H9 (cell line): Measurements from ENCODE around the gene SEPTIN5. TPM values are rescaled to one million over a fixed set of nuclear protein-coding genes. Genes with fewer than 3 reads are reported as not detected.

Experiments
- DNase-seq: peaks from one replicate; pipeline ENCODE4 v3.0.0-alpha.2; 2017
- H2AFZ ChIP-seq: one replicate; pipeline ENCODE4 v1.6.1; 2013; ENCODE audit warnings: mild to moderate bottlenecking, low read length, control low read depth, moderate library complexity
- H2AK5ac ChIP-seq: 2 replicates; pipeline ENCODE4 v1.6.1; 2013; ENCODE audit warnings: low read length, control low read depth, mixed read lengths; ENCODE audit not compliant: insufficient read length
- H2BK120ac ChIP-seq: one replicate; pipeline ENCODE4 v1.6.1; 2013; ENCODE audit warnings: low read depth, mild to moderate bottlenecking, low read length, control low read depth, inconsistent platforms; ENCODE audit not compliant: poor library complexity, severe bottlenecking
- H2BK12ac ChIP-seq: 2 replicates; pipeline ENCODE4 v1.6.1; 2013; ENCODE audit warnings: low read length, control low read depth, mixed read lengths, low read depth; ENCODE audit not compliant: insufficient read length
- H2BK15ac ChIP-seq: 2 replicates; pipeline ENCODE4 v1.6.1; 2013; ENCODE audit warnings: low read depth, low read length, control low read depth
- H2BK20ac ChIP-seq: one replicate; pipeline ENCODE4 v1.6.1; 2013; ENCODE audit warnings: low read depth, mild to moderate bottlenecking, low read length, control low read depth, inconsistent platforms; ENCODE audit not compliant: poor library complexity, severe bottlenecking
- H2BK5ac ChIP-seq: 2 replicates; pipeline ENCODE4 v1.6.1; 2013; ENCODE audit warnings: low read length, control low read depth, mixed read lengths; ENCODE audit not compliant: insufficient read length
- H3K14ac ChIP-seq: 2 replicates; pipeline ENCODE4 v1.6.1; 2013; ENCODE audit warnings: low read length, control low read depth; ENCODE audit not compliant: insufficient read depth
- H3K18ac ChIP-seq: 2 replicates; pipeline ENCODE4 v1.6.1; 2013; ENCODE audit warnings: low read depth, mild to moderate bottlenecking, mixed read lengths, low read length, control low read depth; ENCODE audit not compliant: insufficient read length
- H3K23ac ChIP-seq: 2 replicates; pipeline ENCODE4 v1.6.1; 2013; ENCODE audit warnings: low read length, control low read depth, mixed read lengths, low read depth; ENCODE audit not compliant: insufficient read length
- H3K23me2 ChIP-seq: 2 replicates; pipeline ENCODE4 v1.6.1; 2013; ENCODE audit warnings: low read depth, mild to moderate bottlenecking, mixed read lengths, low read length, control low read depth; ENCODE audit not compliant: insufficient read length, poor library complexity, severe bottlenecking
- H3K27ac ChIP-seq: 2 replicates; pipeline ENCODE4 v1.5.1; 2013; ENCODE audit warnings: low read length, control low read depth, mixed read lengths, low read depth; ENCODE audit not compliant: insufficient read length
- H3K27me3 ChIP-seq: 2 replicates; pipeline ENCODE4 v1.6.1; 2013; ENCODE audit warnings: low read length, control low read depth, inconsistent platforms; ENCODE audit not compliant: insufficient read depth
- H3K4ac ChIP-seq: 2 replicates; pipeline ENCODE4 v1.6.1; 2013; ENCODE audit warnings: low read depth, mild to moderate bottlenecking, control low read depth, inconsistent platforms, low read length, moderate library complexity
- H3K4me1 ChIP-seq: 2 replicates; pipeline ENCODE4 v1.6.1; 2013; ENCODE audit warnings: low read length, control low read depth, inconsistent platforms; ENCODE audit not compliant: insufficient read depth
- H3K4me2 ChIP-seq: 2 replicates; pipeline ENCODE4 v1.6.1; 2013; ENCODE audit warnings: low read length, control low read depth, mixed read lengths; ENCODE audit not compliant: insufficient read length, insufficient read depth
- H3K56ac ChIP-seq: 2 replicates; pipeline ENCODE4 v1.6.1; 2013; ENCODE audit warnings: low read depth, mild to moderate bottlenecking, mixed read lengths, low read length, control low read depth; ENCODE audit not compliant: insufficient read length
- H3K79me1 ChIP-seq: 2 replicates; pipeline ENCODE4 v1.6.1; 2013; ENCODE audit warnings: low read depth, mild to moderate bottlenecking, moderate library complexity, low read length, control low read depth, inconsistent platforms; ENCODE audit not compliant: insufficient read depth, poor library complexity, severe bottlenecking
- H3K79me2 ChIP-seq: 2 replicates; pipeline ENCODE4 v1.6.1; 2013; ENCODE audit warnings: low read length, control low read depth, inconsistent platforms; ENCODE audit not compliant: insufficient read depth
- H3K9ac ChIP-seq: 2 replicates; pipeline ENCODE4 v1.6.1; 2013; ENCODE audit warnings: low read length, control low read depth, mixed read lengths; ENCODE audit not compliant: insufficient read length; ENCODE audit errors: extremely low read depth
- H3K9me3 ChIP-seq: one replicate; pipeline ENCODE4 v1.6.1; 2013; ENCODE audit warnings: low read depth, low read length, inconsistent platforms; ENCODE audit not compliant: control insufficient read depth
- H3T11ph ChIP-seq: one replicate; pipeline ENCODE4 v1.6.1; 2013; ENCODE audit warnings: mild to moderate bottlenecking, low read length, control low read depth, inconsistent platforms
- H4K20me1 ChIP-seq: one replicate; pipeline ENCODE4 v1.6.1; 2013; ENCODE audit not compliant: control insufficient read depth, insufficient read length, insufficient read depth
- H4K5ac ChIP-seq: 2 replicates; pipeline ENCODE4 v1.6.1; 2013; ENCODE audit warnings: low read depth, mild to moderate bottlenecking, mixed read lengths, low read length, control low read depth; ENCODE audit not compliant: insufficient read length
- H4K8ac ChIP-seq: replicated peaks from 2 replicates; pipeline ENCODE4 v1.6.1; 2013; ENCODE audit warnings: low read length, control low read depth, mixed read lengths, low read depth; ENCODE audit not compliant: insufficient read length
- H4K91ac ChIP-seq: 2 replicates; pipeline ENCODE4 v1.6.1; 2013; ENCODE audit warnings: low read depth, mild to moderate bottlenecking, moderate library complexity, mixed read lengths, low read length, control low read depth; ENCODE audit not compliant: insufficient read length
- H3K27ac Mint-ChIP-seq, 3 experiments: 2 replicates in 2 of 3; 3 replicates in 1 of 3; pipeline ENCODE4 v1.8.0; 2020 to 2021; ENCODE audit warnings: mixed read lengths in 3 of 3, mild to moderate bottlenecking in 1 of 3, moderate library complexity in 1 of 3
- H3K27me3 Mint-ChIP-seq: 2 replicates; pipeline ENCODE4 v1.8.0; 2021; ENCODE audit warnings: low read depth, mild to moderate bottlenecking, moderate library complexity, mixed read lengths
- H3K36me3 Mint-ChIP-seq, 3 experiments: 2 replicates in 2 of 3; 3 replicates in 1 of 3; pipeline ENCODE4 v1.8.0; 2020 to 2021; ENCODE audit warnings: low read depth in 3 of 3, mixed read lengths in 3 of 3; ENCODE audit not compliant: insufficient read depth in 1 of 3
- H3K4me1 Mint-ChIP-seq, 2 experiments: 2 replicates each; pipeline ENCODE4 v1.8.0; 2020; ENCODE audit warnings: mixed read lengths in 2 of 2
- H3K4me3 Mint-ChIP-seq, 2 experiments: 2 replicates in 1 of 2; 3 replicates in 1 of 2; pipeline ENCODE4 v1.8.0; 2020 to 2021; ENCODE audit warnings: mild to moderate bottlenecking in 2 of 2, mixed read lengths in 2 of 2, moderate library complexity in 1 of 2
- H3K9me3 Mint-ChIP-seq, 2 experiments: 2 replicates in 1 of 2; 3 replicates in 1 of 2; pipeline ENCODE4 v1.8.0; 2020; ENCODE audit warnings: mild to moderate bottlenecking in 2 of 2, mixed read lengths in 2 of 2, moderate library complexity in 1 of 2
- WGBS: extraction: QIAGEN DNeasy Blood & Tissue Kit; methylation state at CpG from one replicate; pipeline ENCODE4 v1.1.7; 2013; ENCODE audit warnings: missing lambda C conversion rate, low lambda C conversion rate, mixed read lengths; ENCODE audit not compliant: insufficient read length; ENCODE audit errors: extremely low coverage; 5-methylcytosine and 5-hydroxymethylcytosine counted together
- total RNA-seq: library from RNA; stranded (reverse); gene quantifications from 2 replicates; pipeline ENCODE4 v1.2.1, GENCODE V29; 2021
- TF ChIP-seq, protein P1 (sequence below): fragments of 200-600 bp; sonication (generic); conservative IDR thresholded peaks from 3 replicates; pipeline ENCODE4 v1.8.0; 2021; ENCODE audit warnings: antibody characterized with exemption, mild to moderate bottlenecking

Gene SEPTIN5
- total RNA-seq, 1 experiment from 2014 or later, result 17.8 TPM

DNA sequence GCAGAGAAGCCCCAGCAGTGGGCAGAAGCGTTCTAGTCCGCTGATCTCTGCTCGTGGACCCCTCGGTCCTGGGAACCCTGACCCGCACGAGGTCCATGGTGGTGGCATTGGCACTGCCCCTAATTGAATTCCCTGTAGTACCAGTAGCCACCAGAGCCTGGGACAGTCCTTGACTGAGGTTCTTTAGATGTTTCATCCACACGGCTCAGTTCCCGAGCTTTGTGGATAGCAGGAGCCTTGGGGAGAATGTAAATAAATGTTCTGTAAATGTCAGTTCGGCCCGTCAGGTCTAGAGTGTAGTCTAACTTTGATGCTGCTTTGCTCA lies 39.4 kb upstream of the SEPTIN5 start:
- Histone ChIP-seq H3K9ac (no peak overlapping the region), H3K27ac (no peak overlapping the region), H3K18ac (no peak overlapping the region), H3K79me1 (no peaks in the 10 kb centered on the region), H3K79me2 (no peaks in the 10 kb centered on the region), H3K23me2 (no peaks in the 10 kb centered on the region), H3K4me1 (peaks cover 2% of the 10 kb centered on the region; the same call in 1 of the 2 replicates), H2BK120ac (no peak overlapping the region), H3K56ac (no peak overlapping the region), H4K20me1 (no peaks in the 10 kb centered on the region), H2BK15ac (no peak overlapping the region), H2BK12ac (no peak overlapping the region), H3K23ac (no peak overlapping the region), H4K5ac (no peak overlapping the region), H2AK5ac (no peak overlapping the region), H3K14ac (no peak overlapping the region), H3T11ph (no peak overlapping the region), H3K9me3 (no peaks in the 10 kb centered on the region), H4K8ac (no peak overlapping the region), H2AFZ (no peak overlapping the region), H3K27me3 (no peaks in the 10 kb centered on the region), H2BK20ac (no peak overlapping the region), H2BK5ac (no peak overlapping the region), H3K4ac (no peak overlapping the region), H4K91ac (no peak overlapping the region), H3K4me2 (no peak overlapping the region)
- Mint-ChIP-seq H3K4me1 (peaks cover 6 to 8% of the 10 kb centered on the region in 2 experiments), H3K27me3 (peaks cover 15% of the 10 kb centered on the region), H3K4me3 (no peak overlapping the region), H3K36me3 (no peaks in the 10 kb centered on the region; a peak in 2 of 7 replicates), H3K27ac (no peak overlapping the region), H3K9me3 (no peaks in the 10 kb centered on the region; a peak in 2 of 5 replicates)
- no peak for DNase-seq
- TF ChIP-seq, protein P1, sequence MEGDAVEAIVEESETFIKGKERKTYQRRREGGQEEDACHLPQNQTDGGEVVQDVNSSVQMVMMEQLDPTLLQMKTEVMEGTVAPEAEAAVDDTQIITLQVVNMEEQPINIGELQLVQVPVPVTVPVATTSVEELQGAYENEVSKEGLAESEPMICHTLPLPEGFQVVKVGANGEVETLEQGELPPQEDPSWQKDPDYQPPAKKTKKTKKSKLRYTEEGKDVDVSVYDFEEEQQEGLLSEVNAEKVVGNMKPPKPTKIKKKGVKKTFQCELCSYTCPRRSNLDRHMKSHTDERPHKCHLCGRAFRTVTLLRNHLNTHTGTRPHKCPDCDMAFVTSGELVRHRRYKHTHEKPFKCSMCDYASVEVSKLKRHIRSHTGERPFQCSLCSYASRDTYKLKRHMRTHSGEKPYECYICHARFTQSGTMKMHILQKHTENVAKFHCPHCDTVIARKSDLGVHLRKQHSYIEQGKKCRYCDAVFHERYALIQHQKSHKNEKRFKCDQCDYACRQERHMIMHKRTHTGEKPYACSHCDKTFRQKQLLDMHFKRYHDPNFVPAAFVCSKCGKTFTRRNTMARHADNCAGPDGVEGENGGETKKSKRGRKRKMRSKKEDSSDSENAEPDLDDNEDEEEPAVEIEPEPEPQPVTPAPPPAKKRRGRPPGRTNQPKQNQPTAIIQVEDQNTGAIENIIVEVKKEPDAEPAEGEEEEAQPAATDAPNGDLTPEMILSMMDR, result no peak; the same call in 2 of the 3 replicates
- no CpG with 5 or more reads among the region's 10 CpGs for WGBS
